Umbilical cord (tissue), 2 donors: ENCODE data around the gene KCNJ4. TPM values are rescaled to one million over a fixed set of nuclear protein-coding genes. Genes with fewer than 3 reads are reported as not detected.
"Not testable (repeated sequence)": the region's sequence is repeated elsewhere in the genome, so short reads cannot be mapped to it uniquely, and the experiment has no call there.

ENCODE experiments used
- DNase-seq: peaks from one replicate; pipeline ENCODE4 v3.0.0-alpha.2; 2015; ENCODE audit warnings: low spot score
- total RNA-seq: library from RNA; depleted of rRNA; stranded (reverse); fragments of >200 nt; gene quantifications from one replicate; pipeline ENCODE4 v1.2.3, GENCODE V29; 2014; ENCODE audit warnings: low replicate concordance; ENCODE audit not compliant: insufficient read depth

The KCNJ4 gene
- total RNA-seq, 1 donor from 2014 or later, result not detected

- not testable (repeated sequence) for DNase-seq
Observed at GRCh38 chr22:38386918-38387317, 68.1 kb downstream of the KCNJ4 start.

- no peak for DNase-seq
Observed at GRCh38 chr22:38383417-38383816, 71.6 kb downstream of the KCNJ4 start.

- DNase-seq, result not testable (repeated sequence)
Observed at GRCh38 chr22:38381371-38381770, 73.6 kb downstream of the KCNJ4 start.

Other genes with a start within 250 kb of the KCNJ4 start
- 42.1 TPM for gene TMEM184B, start 182.2 kb downstream of the KCNJ4 start, total RNA-seq
- gene CSNK1E, start 137.8 kb downstream of the KCNJ4 start, total RNA-seq, result 63.1 TPM
- 71.7 TPM for gene KDELR3, start 12.9 kb upstream of the KCNJ4 start, total RNA-seq
- 353 TPM for gene DDX17, start 51.1 kb upstream of the KCNJ4 start, total RNA-seq
- gene DMC1, start 115.0 kb upstream of the KCNJ4 start, total RNA-seq, result 4.6 TPM
- 3.1 TPM for gene FAM227A, start 201.2 kb upstream of the KCNJ4 start, total RNA-seq
- 38.5 TPM for gene CBY1, start 201.4 kb upstream of the KCNJ4 start, total RNA-seq
- gene TOMM22, start 226.8 kb upstream of the KCNJ4 start, total RNA-seq, result 36.1 TPM
- 44.5 TPM for gene JOSD1, start 245.7 kb upstream of the KCNJ4 start, total RNA-seq